Ectodermal cell (in vitro differentiated cells): ENCODE data around the gene DEDD.
A peak's percentile ranks its signal among the peaks of the same experiment; 100 is the strongest.

Experiments
- H3K27ac ChIP-seq: 2 replicates; pipeline ENCODE4 v1.7.0; 2013; ENCODE audit warnings: mild to moderate bottlenecking, low read depth, low read length; ENCODE audit not compliant: insufficient read depth, poor library complexity, severe bottlenecking
- H3K27me3 ChIP-seq: 2 replicates; pipeline ENCODE4 v1.7.0; 2013; ENCODE audit warnings: mild to moderate bottlenecking, low read length; ENCODE audit not compliant: insufficient read depth, control insufficient read depth, poor library complexity, severe bottlenecking
- H3K36me3 ChIP-seq: one replicate; pipeline ENCODE4 v1.7.0; 2013; ENCODE audit warnings: low read length; ENCODE audit not compliant: control insufficient read depth, insufficient read depth
- H3K4me1 ChIP-seq: one replicate; pipeline ENCODE4 v1.7.0; 2013; ENCODE audit warnings: low read length; ENCODE audit not compliant: control insufficient read depth, insufficient read depth
- H3K4me3 ChIP-seq: 2 replicates; pipeline ENCODE4 v1.7.0; 2013; ENCODE audit warnings: low read depth, low read length, control low read depth; ENCODE audit not compliant: insufficient read depth
- H3K9me3 ChIP-seq: 2 replicates; pipeline ENCODE4 v1.7.0; 2013; ENCODE audit warnings: mild to moderate bottlenecking, low read length, moderate library complexity; ENCODE audit not compliant: control insufficient read depth
- WGBS, 2 experiments: methylation state at CpG; one replicate each; pipeline ENCODE4 v1.1.7; 2013; ENCODE audit warnings: missing lambda C conversion rate in 2 of 2; 5-methylcytosine and 5-hydroxymethylcytosine counted together

DEDD gene

DNA sequence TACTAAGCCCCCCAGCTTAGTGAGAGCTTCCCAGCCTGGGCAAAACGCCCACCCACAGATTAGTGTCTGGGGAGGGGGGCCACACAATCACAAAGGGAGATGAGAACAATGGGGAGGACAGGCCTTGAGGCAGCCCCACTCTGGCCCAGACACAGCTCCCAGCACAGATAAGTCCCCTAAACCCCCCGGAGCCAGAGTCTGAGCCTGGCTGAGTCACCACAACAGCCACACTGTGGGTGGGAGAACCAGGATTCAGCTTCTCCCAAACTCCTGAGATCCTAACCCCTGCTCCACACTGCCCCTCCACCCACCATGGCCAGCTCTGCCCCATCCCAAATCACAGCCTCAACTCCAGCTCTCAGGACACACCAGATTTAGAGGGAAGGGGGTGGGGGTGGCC, 47.3 kb downstream of the DEDD start:
- H3K9me3 ChIP-seq: no peaks in the 10 kb centered on the region
- H3K27ac ChIP-seq: no peak overlapping the region
- no peaks in the 10 kb centered on the region for H3K27me3 ChIP-seq
- WGBS, 2 experiments: 51 to 66% methylated on average over 2 of the region's 2 CpGs
- H3K4me1 ChIP-seq: peaks cover 12% of the 10 kb centered on the region
- H3K4me3 ChIP-seq: no peak overlapping the region
- H3K36me3 ChIP-seq: no peaks in the 10 kb centered on the region

GRCh38 chr1:161084597-161084988, 47.9 kb downstream of the DEDD start:
- H3K27me3 ChIP-seq: no peaks in the 10 kb centered on the region
- no peaks in the 10 kb centered on the region for H3K36me3 ChIP-seq
- no peaks in the 10 kb centered on the region for H3K9me3 ChIP-seq
- WGBS, 2 experiments: 83% methylated on average over 1 of the region's 1 CpG; no CpG with 5 or more reads in 1 of the 2 experiments
- H3K4me1 ChIP-seq: peaks cover 12% of the 10 kb centered on the region
- no peak overlapping the region for H3K4me3 ChIP-seq
- no peak overlapping the region for H3K27ac ChIP-seq

- no peak overlapping the region for H3K4me3 ChIP-seq
Observed at GRCh38 chr1:161083748-161084596, 48.5 kb downstream of the DEDD start.

DNA sequence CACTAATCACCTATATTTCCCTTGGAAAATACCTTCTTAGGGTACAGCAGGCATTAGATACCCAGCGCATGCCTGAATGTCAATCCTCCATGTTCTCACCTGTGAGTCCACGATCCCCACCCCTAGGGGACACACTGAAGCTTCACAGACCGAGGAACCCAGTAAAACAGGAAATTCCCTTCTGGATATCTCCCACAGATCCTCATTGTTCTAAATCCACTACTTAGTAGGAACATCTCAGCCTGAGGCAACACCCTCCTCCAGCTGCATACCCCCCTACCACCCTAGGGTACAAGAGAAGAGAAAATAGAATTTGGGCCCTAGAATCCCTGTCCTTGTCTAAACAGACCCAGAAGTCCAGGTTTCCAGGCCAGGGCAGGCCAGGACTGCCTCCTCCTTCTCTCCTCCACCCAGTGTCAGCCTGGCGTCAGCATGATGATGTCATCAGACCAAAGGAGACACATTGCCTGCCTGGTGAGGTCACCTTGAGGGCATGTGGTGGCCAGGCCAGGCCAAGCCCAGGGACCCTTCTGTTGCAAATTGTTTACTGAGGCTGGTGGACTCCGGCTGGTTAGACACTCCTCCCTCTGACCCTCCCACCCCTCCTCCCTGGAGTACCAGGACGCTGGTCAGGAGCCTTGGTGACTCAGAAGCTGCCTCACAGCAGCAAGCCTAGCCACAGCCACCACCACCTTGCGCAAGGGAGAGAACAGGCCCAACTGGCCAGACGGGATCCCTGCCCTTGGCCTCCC, 49.3 kb downstream of the DEDD start:
- no peak overlapping the region for H3K27ac ChIP-seq
- WGBS, 2 experiments: 83% methylated on average over 8 of the region's 8 CpGs

More at GRCh38 chr1:161083748-161084596, 48.5 kb downstream of the DEDD start:
- H3K9me3 ChIP-seq: no peaks in the 10 kb centered on the region
- WGBS, 2 experiments: 91 to 92% methylated on average over 10 of the region's 10 CpGs
- H3K27ac ChIP-seq: no peak overlapping the region
- peaks cover 12% of the 10 kb centered on the region for H3K4me1 ChIP-seq
- H3K36me3 ChIP-seq: no peaks in the 10 kb centered on the region
- no peaks in the 10 kb centered on the region for H3K27me3 ChIP-seq

GRCh38 chr1:161082483-161082882, 50.0 kb downstream of the DEDD start:
- Histone ChIP-seq H3K9me3 (no peaks in the 10 kb centered on the region), H3K36me3 (no peaks in the 10 kb centered on the region), H3K27me3 (no peaks in the 10 kb centered on the region), H3K27ac (no peak overlapping the region), H3K4me3 (no peak overlapping the region), H3K4me1 (peaks cover 12% of the 10 kb centered on the region)
- 86 to 89% methylated on average over 2 of the region's 2 CpGs for WGBS, 2 experiments

More for the DNA sequence above, 49.3 kb downstream of the DEDD start:
- Histone ChIP-seq H3K36me3 (no peaks in the 10 kb centered on the region), H3K4me3 (no peak overlapping the region), H3K4me1 (peaks cover 12% of the 10 kb centered on the region), H3K27me3 (no peaks in the 10 kb centered on the region), H3K9me3 (no peaks in the 10 kb centered on the region)

- H3K9me3 ChIP-seq: no peaks in the 10 kb centered on the region
- H3K27ac ChIP-seq: no peak overlapping the region
- H3K36me3 ChIP-seq: no peaks in the 10 kb centered on the region
- no peak overlapping the region for H3K4me3 ChIP-seq
- H3K4me1 ChIP-seq: peaks cover 12% of the 10 kb centered on the region
- WGBS, 2 experiments: 76 to 78% methylated on average over 5 of the region's 5 CpGs
- H3K27me3 ChIP-seq: no peaks in the 10 kb centered on the region
Observed at GRCh38 chr1:161081519-161081918, 50.9 kb downstream of the DEDD start.

DNA sequence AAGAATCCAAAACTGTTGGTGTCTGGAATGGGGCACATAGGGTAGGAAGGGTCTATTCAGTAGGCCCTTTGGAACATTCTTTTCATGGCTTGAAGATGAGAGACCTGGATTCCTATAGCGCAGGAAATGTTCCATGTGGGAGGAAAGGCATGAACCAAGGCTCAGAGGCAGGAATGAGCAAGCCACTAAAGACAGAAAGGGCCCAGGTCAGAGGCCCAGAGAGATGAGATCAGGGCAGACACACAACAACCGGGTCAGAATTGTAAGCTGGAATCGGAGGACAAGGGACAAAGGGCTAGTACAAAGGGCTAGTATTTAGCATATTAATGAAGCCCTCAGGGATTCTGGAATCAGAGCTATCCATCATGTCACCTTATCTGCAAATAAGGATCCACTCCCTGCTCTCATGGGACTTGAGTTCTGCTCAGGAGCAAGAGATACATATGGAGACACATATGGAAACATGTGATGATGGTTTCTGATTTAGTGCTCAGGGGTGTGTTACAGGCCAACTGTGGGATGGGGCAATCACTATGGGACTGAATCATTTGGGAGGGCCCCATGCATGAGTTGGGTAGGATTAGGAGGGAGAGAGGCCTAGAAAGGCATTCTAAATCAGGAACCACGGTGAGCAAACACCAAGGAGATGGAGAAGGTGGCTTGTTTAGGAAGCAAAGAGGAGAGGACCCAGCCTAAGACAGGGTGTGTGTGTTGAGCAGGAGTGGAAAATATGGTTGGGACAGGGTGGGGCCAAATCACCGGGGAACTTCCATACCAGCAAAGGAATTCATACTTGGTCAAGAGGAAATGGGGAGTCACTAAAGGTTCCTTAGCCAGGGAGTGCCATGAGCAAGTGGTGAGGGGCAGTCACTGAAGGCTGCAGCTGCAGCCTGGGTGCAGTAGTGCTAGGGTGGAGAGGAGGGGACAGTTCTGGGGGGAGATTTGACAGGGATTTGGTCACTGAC, 51.7 kb downstream of the DEDD start:
- Histone ChIP-seq H3K27ac (peak overlapping the region; percentile 50), H3K4me1 (peaks cover 12% of the 10 kb centered on the region), H3K4me3 (no peak overlapping the region), H3K9me3 (no peaks in the 10 kb centered on the region), H3K36me3 (no peaks in the 10 kb centered on the region), H3K27me3 (no peaks in the 10 kb centered on the region)
- 61 to 70% methylated on average over 5 of the region's 5 CpGs for WGBS, 2 experiments

DNA sequence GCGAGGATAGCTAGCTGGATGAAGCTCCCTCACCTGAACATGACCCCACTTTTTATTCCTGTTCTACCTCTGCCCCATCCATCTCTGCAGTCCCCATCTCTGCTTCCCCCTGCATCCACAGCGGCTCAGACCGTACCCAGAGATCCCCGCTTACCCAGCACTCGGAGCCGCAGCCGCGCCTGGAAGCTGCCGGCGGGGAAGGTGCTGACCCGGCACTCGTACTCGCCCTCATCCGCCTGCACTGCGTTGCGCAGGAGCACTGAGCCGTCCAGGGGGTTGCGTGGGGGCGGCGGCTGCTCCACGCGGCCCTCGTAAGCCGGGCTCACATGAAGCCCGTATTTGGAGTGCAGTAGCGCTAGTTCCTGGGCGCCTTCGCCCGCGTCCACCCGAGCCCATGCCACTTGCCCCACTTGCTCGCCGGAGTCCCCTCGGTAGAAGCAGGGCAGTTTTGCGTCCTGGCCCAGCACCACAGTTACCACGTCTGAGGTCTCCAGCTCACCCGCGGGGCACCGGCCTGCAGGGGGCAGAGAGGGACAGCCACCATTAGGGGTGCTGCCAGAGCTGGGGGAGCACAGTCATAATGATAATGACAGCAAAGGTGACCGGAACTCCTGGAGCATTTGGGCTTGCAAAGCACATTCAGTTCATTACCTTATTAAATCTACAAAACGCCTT, 52.9 kb downstream of the DEDD start:
- Histone ChIP-seq H3K4me1 (peaks cover 7% of the 10 kb centered on the region), H3K27ac (no peak overlapping the region), H3K4me3 (no peak overlapping the region), H3K36me3 (no peaks in the 10 kb centered on the region), H3K9me3 (no peaks in the 10 kb centered on the region), H3K27me3 (no peaks in the 10 kb centered on the region)
- WGBS, 2 experiments: 92 to 93% methylated on average over 41 of the region's 41 CpGs

GRCh38 chr1:161077426-161077825, 55.0 kb downstream of the DEDD start:
- Histone ChIP-seq H3K4me1 (no peaks in the 10 kb centered on the region), H3K4me3 (no peak overlapping the region), H3K27me3 (no peaks in the 10 kb centered on the region), H3K9me3 (no peaks in the 10 kb centered on the region), H3K27ac (no peak overlapping the region), H3K36me3 (no peaks in the 10 kb centered on the region)
- WGBS, 2 experiments: 88 to 91% methylated on average over 9 of the region's 9 CpGs
